Measurements from ENCODE around the gene SLC9A1.

- no peak for TF ChIP-seq CTCF (IDR thresholded peaks at IDR 0.05)
- TF ChIP-seq POLR2AphosphoS5 (IDR thresholded peaks at IDR 0.05): no peak
These were observed 8.2 kb upstream of the SLC9A1 start for GRCh38 chr1:27163093-27163492.

All from breast epithelium (tissue), 3 donors.